Endodermal cell (in vitro differentiated cells): ENCODE measurements around the gene KCNMB4. TPM values are rescaled to one million over a fixed set of nuclear protein-coding genes. Genes with fewer than 3 reads are reported as not detected.

Source experiments
- DNase-seq: peaks from one replicate; pipeline ENCODE4 v3.0.0-alpha.2; 2017
- H3K27ac ChIP-seq: 2 replicates; pipeline ENCODE4 v1.5.1; 2013; ENCODE audit warnings: mild to moderate bottlenecking, low read depth, low read length, moderate library complexity
- H3K27me3 ChIP-seq: 2 replicates; pipeline ENCODE4 v1.6.1; 2013; ENCODE audit warnings: mild to moderate bottlenecking, low read length, moderate library complexity; ENCODE audit not compliant: insufficient read depth, control insufficient read depth, poor library complexity, severe bottlenecking
- H3K36me3 ChIP-seq: 2 replicates; pipeline ENCODE4 v1.7.0; 2013; ENCODE audit warnings: mild to moderate bottlenecking, low read length, moderate library complexity; ENCODE audit not compliant: control insufficient read depth, insufficient read depth
- H3K4me1 ChIP-seq: one replicate; pipeline ENCODE4 v1.7.0; 2013; ENCODE audit warnings: low read length; ENCODE audit not compliant: control insufficient read depth, insufficient read depth
- H3K4me3 ChIP-seq: 2 replicates; pipeline ENCODE4 v1.5.1; 2013; ENCODE audit warnings: mild to moderate bottlenecking, low read length, moderate library complexity
- H3K9ac ChIP-seq: 2 replicates; pipeline ENCODE4 v1.6.1; 2013; ENCODE audit warnings: mild to moderate bottlenecking, low read length, moderate library complexity; ENCODE audit not compliant: poor library complexity, severe bottlenecking; ENCODE audit errors: extremely low read depth
- H3K9me3 ChIP-seq: 2 replicates; pipeline ENCODE4 v1.6.1; 2013; ENCODE audit warnings: mild to moderate bottlenecking, low read length, moderate library complexity; ENCODE audit not compliant: control insufficient read depth
- H3K27ac Mint-ChIP-seq: 2 replicates; pipeline ENCODE4 v1.8.0; 2020; ENCODE audit warnings: mixed read lengths
- H3K27me3 Mint-ChIP-seq: 2 replicates; pipeline ENCODE4 v1.8.0; 2021; ENCODE audit warnings: mild to moderate bottlenecking, mixed read lengths; ENCODE audit not compliant: insufficient read depth
- H3K36me3 Mint-ChIP-seq: 2 replicates; pipeline ENCODE4 v1.8.0; 2020; ENCODE audit warnings: low read depth, mixed read lengths
- H3K4me1 Mint-ChIP-seq: 2 replicates; pipeline ENCODE4 v1.8.0; 2020; ENCODE audit warnings: mixed read lengths
- H3K4me3 Mint-ChIP-seq: 2 replicates; pipeline ENCODE4 v1.8.0; 2020; ENCODE audit warnings: mild to moderate bottlenecking, moderate library complexity, mixed read lengths
- H3K9me3 Mint-ChIP-seq: 2 replicates; pipeline ENCODE4 v1.8.0; 2020; ENCODE audit warnings: mild to moderate bottlenecking, mixed read lengths
- WGBS, 2 experiments: methylation state at CpG; one replicate each; pipeline versions ENCODE4 v1.1.5 to v1.1.7; 2013; ENCODE audit warnings: missing lambda C conversion rate in 2 of 2, mixed read lengths in 1 of 2; ENCODE audit not compliant: insufficient coverage in 1 of 2, insufficient read length in 1 of 2; 5-methylcytosine and 5-hydroxymethylcytosine counted together
- total RNA-seq, 2 donors: library from RNA; stranded (reverse); fragmentation: NEBNext Ultra II Directional in 1 of 2; extraction: Animal tissue kit (Norgen Biotek cat#: 25700) in 1 of 2; gene quantifications; 2 replicates in 1 of 2; 3 replicates in 1 of 2; pipeline ENCODE4 v1.2.1, GENCODE V29; 2021
- TF ChIP-seq, protein P1 (sequence below): fragments of 200-600 bp; sonication (generic); conservative IDR thresholded peaks from 2 replicates; pipeline ENCODE4 v1.5.0; 2021; ENCODE audit warnings: antibody characterized with exemption, mild to moderate bottlenecking

Gene KCNMB4
- total RNA-seq, 2 donors from 2014 or later = 11.9 to 13.1 TPM

DNA sequence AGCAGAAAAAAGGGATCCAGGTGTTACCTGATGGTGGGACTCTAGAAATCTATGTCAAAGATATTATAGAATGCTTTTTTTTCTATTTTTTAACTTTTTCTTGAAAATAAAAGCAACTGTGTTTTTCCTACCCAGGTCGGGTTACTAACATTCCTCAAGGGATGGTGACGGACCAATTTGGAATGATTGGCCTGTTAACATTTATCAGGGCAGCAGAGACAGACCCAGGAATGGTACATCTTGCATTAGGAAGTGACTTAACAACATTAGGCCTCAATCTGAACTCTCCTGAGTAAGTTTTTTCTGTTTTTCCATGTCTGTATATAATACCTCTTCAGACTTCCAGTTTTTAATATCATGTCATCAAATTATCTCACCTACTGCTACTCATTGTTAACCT is 27.6 kb upstream of the KCNMB4 start:
- H3K36me3 ChIP-seq = peaks cover 78% of the 10 kb centered on the region
- peaks cover 59% of the 10 kb centered on the region for H3K36me3 Mint-ChIP-seq

DNA sequence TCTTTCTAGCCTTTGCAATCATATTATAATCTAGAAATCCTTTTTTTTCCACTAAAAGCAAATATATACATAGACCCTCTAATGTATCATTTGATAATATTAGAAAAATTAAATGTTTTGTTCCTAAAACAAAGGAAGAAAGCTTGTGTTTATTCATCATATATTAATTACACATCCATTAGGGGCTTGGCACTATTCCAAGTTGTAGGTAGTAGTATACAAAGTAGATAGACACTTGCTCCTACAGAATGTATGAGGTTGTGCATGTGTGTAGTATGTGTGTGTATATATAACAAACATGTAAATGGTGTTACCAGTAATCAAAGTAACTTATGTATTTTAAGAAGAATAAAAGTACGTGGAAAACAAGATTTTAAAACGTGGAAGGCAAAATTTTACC is 15.0 kb upstream of the KCNMB4 start:
- no peak overlapping the region for H3K9ac ChIP-seq
- Mint-ChIP-seq H3K9me3 (no peaks in the 10 kb centered on the region), H3K4me1 (no peaks in the 10 kb centered on the region), H3K36me3 (peaks cover 48% of the 10 kb centered on the region), H3K27ac (no peak overlapping the region), H3K4me3 (no peak overlapping the region), H3K27me3 (no peaks in the 10 kb centered on the region)
- H3K9me3 ChIP-seq = no peaks in the 10 kb centered on the region
- H3K4me3 ChIP-seq = no peak overlapping the region
- WGBS, 2 experiments = 100% methylated on average over 2 of the region's 2 CpGs; no CpG with 5 or more reads in 1 of the 2 experiments
- DNase-seq = no peak
- TF ChIP-seq, protein P1, sequence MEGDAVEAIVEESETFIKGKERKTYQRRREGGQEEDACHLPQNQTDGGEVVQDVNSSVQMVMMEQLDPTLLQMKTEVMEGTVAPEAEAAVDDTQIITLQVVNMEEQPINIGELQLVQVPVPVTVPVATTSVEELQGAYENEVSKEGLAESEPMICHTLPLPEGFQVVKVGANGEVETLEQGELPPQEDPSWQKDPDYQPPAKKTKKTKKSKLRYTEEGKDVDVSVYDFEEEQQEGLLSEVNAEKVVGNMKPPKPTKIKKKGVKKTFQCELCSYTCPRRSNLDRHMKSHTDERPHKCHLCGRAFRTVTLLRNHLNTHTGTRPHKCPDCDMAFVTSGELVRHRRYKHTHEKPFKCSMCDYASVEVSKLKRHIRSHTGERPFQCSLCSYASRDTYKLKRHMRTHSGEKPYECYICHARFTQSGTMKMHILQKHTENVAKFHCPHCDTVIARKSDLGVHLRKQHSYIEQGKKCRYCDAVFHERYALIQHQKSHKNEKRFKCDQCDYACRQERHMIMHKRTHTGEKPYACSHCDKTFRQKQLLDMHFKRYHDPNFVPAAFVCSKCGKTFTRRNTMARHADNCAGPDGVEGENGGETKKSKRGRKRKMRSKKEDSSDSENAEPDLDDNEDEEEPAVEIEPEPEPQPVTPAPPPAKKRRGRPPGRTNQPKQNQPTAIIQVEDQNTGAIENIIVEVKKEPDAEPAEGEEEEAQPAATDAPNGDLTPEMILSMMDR = no peak
- no peaks in the 10 kb centered on the region for H3K27me3 ChIP-seq
- H3K36me3 ChIP-seq = peaks cover 67% of the 10 kb centered on the region
- H3K27ac ChIP-seq = no peak overlapping the region
- no peaks in the 10 kb centered on the region for H3K4me1 ChIP-seq

More for the DNA sequence above, 27.6 kb upstream of the KCNMB4 start:
- 96 to 100% methylated on average over 1 to 2 of the region's 2 CpGs for WGBS, 2 experiments
- Histone ChIP-seq H3K9me3 (no peaks in the 10 kb centered on the region), H3K4me1 (peaks cover 2% of the 10 kb centered on the region), H3K4me3 (no peak overlapping the region), H3K27me3 (no peaks in the 10 kb centered on the region), H3K9ac (no peak overlapping the region), H3K27ac (no peak overlapping the region)
- no peak for DNase-seq
- Mint-ChIP-seq H3K4me1 (peaks cover 7% of the 10 kb centered on the region), H3K27ac (no peak overlapping the region), H3K27me3 (no peaks in the 10 kb centered on the region), H3K4me3 (no peak overlapping the region), H3K9me3 (no peaks in the 10 kb centered on the region)
- TF ChIP-seq, protein P1 = no peak

DNA sequence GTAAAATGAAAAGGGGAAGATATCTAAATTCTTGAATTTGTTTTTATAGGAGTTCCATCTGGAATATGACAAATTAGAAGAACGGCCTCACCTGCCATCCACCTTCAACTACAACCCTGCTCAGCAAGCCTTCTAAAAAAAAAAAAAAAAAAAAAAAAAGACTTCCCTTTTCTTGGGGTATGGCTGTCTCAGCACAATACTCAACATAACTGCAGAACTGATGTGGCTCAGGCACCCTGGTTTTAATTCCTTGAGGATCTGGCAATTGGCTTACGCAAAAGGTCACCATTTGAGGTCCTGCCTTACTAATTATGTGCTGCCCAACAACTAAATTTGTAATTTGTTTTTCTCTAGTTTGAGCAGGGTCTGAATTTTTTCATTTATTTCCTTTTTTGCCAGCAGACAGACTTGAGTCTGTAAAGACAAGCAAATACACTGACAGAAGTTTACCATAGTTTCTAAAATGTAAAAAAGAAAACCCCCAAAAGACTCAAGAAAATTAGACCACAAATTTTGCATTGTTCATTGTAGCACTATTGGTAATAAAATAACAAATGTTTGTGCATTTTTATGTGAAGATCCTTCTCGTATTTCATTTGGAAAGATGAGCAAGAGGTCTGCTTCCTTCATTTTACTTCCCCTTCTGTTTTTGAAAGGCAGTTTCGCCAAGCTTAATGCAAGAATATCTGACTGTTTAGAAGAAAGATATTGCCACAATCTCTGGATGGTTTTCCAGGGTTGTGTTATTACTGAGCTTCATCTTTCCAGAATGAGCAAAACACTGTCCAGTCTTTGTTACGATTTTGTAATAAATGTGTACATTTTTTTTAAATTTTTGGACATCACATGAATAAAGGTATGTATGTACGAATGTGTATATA is 12.1 kb upstream of the KCNMB4 start:
- H3K27me3 ChIP-seq = no peaks in the 10 kb centered on the region
- no peak overlapping the region for H3K27ac ChIP-seq
- peaks cover 41% of the 10 kb centered on the region for H3K36me3 ChIP-seq
- Mint-ChIP-seq H3K4me1 (no peaks in the 10 kb centered on the region), H3K4me3 (no peak overlapping the region), H3K27me3 (no peaks in the 10 kb centered on the region), H3K36me3 (peaks cover 24% of the 10 kb centered on the region), H3K27ac (no peak overlapping the region), H3K9me3 (no peaks in the 10 kb centered on the region)
- H3K4me3 ChIP-seq = no peak overlapping the region
- H3K9ac ChIP-seq = no peak overlapping the region
- no peak for DNase-seq
- no peaks in the 10 kb centered on the region for H3K4me1 ChIP-seq
- TF ChIP-seq, protein P1 = no peak
- 91 to 100% methylated on average over 4 to 6 of the region's 6 CpGs for WGBS, 2 experiments
- no peaks in the 10 kb centered on the region for H3K9me3 ChIP-seq
